Measurements from ENCODE around the gene PSAT1.
"Not testable (repeated sequence)": the region's sequence is repeated elsewhere in the genome, so short reads cannot be mapped to it uniquely, and the experiment has no call there.

Gene PSAT1

DNA sequence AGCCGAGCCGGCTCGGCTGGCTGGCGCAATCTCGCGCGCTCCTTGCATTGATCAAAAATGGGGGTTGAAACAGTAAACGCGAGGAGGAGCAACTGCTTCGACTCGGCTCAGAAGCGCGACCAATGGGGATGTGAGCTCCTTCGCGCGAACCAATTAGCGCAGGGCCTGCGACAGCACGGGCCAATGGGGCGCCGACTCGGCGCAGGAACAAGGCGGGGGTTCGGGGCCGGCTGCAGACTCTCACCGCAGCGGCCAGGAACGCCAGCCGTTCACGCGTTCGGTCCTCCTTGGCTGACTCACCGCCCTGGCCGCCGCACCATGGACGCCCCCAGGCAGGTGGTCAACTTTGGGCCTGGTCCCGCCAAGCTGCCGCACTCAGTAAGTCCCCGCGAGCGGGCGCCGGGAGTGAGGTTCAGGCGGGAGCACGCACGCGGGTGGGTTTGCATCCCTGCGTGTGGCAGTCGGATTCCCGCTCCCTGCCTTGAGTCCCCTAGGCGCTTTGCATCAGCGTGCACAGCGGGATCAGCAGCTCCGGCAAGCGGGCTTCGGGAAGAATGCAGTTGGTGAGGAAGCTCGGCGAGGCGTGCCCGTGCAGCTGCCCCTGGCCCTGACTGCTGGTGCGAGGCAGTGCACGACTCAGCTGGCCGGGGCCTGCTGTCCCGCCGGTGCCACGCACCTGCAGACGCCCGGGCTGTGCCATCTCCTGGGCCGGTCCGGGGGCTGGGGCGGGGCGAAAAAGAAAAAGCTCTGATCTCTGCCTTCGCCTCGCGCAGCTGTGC is at the start of gene PSAT1:
Gene PSAT1 (plus strand): TSS at position 233 of the 779 bp plus-strand sequence. CDS start 86 bp downstream, at position 319.
- peak; percentile 84 to 85 for DNase-seq (ENCODE audit: low read depth in 2 of 2)

DNA sequence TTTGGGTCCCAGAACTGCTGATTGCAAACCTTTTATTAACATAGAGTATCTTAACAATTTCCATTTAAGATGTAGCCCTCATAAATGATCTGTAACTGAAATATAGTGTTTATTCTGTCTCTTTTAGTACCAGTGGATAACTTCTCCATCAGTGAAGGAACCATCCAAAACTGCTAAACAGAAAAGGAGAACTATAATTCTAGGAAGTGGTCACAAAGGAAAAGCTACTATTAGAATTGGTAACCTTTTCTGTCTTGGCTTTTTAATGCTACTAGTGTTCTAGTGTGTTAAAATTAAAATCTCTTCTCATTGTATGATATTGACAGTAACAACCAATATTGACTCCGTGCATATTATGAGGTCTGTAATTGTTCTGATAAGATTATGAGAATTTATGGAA is 48.3 kb upstream of the PSAT1 start:
- DNase-seq (ENCODE audit: low read depth in 2 of 2) = no peak

DNA sequence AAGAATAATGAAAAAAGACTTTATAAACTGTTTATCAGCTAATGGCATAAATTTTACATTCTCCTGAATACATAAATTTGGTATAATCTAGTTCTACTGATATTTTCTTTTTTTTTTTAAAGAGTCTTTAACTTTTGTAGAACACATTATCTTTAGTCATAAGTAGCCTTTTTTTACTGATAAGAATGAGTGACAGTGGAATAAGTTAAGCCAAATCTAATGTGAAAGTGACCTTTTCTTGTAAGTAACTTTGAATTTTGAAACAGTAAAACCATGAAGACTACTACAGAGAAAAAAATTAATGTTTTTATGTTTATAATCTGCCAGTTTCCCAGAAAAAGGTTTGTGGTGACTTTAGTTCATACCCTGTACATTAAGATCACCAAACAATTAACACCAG is 47.4 kb upstream of the PSAT1 start:
- no peak for DNase-seq (ENCODE audit: low read depth in 2 of 2)

DNA sequence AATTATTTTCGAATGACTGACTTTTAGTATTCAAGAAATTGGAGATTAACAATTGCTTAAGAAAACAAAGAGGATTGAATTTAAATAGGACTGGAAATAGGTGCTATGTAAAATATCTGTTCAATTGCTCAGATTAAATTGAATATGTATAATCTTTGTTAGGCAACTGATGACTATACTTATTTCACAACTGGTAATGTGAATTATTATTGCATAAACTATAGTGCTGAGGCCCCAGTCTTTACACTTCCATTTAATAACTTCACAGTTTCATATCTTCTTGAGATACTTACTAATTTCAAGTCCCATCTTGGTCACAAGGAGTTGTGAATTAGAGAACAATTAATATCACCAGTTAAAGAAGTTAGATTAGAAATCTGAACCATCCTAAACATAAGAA is 44.3 kb upstream of the PSAT1 start:
- no peak for DNase-seq (ENCODE audit: low read depth in 2 of 2)

DNA sequence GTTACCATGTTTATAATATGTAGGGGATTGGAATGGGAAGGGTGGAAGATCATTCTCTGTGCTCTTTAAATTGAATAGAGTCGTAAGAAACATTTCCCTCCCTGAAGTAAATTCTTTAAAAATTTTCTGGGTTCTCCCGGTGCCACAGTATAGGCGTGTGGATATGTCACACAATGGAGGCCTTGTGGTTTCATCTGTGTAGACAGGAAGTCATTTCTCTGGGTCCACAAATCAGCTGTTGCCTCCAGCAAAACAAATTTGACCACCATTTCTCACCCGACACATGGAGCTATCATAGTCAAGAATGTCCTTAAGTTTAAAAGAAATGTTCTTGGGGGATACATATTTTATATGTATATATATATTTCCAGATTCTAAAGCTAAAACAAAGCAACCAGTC is 43.6 kb upstream of the PSAT1 start:
- no peak for DNase-seq (ENCODE audit: low read depth in 2 of 2)

DNA sequence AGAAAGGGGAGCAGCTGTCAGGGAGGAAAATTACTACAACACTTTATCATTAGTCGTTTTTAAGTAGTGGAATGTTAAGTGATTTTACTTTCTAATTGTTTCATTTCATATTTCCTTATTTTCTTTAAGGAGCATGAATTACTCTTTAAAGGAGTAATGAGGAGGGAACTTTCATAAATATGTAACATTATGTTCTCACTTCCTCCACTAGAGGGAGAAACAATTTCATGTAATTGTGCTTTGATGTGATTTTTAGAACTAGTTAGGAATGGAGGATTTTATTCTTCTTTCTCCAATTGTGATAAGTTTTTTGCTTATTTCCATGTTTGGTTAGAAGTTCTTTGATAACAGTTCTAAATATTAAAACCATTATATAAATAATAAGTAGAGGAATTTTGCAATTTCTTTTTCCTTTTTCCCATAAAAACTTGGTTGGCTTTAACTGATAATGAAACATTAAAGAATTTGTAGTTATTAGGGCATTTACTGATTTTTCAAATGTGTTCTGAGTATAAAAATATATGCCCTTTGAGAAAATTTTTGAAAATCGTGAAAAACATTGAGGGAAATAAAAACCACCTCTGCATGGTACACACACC is 35.4 kb upstream of the PSAT1 start:
- no peak for DNase-seq (ENCODE audit: low read depth in 2 of 2)

DNA sequence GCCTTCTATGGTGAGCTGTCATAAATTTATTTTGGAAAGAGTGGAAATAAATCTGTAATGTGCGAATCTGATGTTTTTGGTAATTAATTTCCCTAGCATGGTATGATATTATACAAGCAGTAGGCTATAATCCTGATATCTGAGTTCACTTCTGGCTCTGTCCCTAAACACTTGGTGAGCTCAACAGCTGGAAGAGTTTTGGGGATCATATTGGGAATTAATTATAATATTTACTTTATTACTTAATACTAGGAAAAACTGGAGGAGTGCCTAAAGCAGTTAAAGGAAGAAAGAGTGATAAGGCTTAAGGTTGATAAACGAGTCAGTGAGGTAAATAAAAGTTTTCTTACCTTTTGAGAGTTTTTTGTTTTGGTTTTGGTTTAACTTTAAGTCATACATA is 34.3 kb upstream of the PSAT1 start:
- DNase-seq (ENCODE audit: low read depth in 2 of 2) = no peak

DNA sequence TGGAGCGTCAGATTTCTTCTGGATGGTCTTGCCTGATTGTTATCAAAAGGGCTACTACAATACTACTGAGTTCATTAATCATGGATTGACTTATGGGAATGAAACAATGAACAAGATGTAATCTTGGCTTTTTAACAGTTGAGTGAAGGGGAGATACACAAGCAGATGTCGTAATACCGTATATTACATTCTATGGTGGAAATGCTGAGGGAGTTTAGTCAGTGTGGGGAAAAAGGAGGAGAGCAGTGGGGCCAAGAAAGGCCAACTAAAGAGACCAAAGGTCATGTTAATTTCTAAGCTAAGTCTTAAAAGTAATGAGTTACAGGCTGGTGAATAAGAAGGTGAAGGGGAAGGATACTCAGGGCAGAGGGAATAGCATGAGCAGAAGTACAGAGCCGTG is 29.0 kb upstream of the PSAT1 start:
- no peak for DNase-seq (ENCODE audit: low read depth in 2 of 2)

DNA sequence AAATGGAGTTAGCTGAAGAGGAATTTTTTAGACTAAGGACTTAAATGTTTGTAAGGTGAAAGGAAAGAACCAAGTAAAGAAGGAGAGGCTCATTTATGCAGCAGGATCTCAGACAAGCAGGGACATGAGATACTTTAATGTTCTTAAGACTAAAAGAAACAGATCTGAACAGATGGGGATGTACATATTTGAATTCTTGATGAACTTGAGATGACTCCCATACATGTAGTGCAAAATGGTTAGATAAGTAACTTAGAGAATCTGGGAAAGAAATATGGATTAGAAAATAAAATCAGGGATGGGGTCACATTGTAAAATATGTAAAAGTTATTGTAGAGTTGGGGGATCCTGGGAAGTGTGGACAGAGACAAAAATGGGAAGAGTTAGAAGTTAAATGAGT is 27.1 kb upstream of the PSAT1 start:
- DNase-seq (ENCODE audit: low read depth in 2 of 2) = no peak

DNA sequence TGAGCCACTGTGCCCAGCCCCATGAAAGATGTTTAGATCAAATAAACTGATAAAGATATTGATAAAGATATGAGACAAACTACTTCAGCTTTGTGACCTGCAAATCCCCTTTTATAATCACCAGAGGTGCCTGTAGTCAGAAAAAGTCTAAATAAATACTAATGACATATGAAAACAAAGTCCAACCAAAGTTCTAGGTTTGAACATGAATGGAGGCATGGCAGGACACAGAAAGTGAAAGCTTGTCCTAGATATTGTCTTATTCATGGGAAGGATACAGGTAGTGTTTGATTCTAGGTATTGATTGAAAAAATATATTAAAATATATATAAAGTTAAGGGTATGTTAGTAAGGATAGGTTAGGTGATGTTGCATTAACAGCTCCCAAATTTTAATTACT is 24.6 kb upstream of the PSAT1 start:
- DNase-seq (ENCODE audit: low read depth in 2 of 2) = no peak

DNA sequence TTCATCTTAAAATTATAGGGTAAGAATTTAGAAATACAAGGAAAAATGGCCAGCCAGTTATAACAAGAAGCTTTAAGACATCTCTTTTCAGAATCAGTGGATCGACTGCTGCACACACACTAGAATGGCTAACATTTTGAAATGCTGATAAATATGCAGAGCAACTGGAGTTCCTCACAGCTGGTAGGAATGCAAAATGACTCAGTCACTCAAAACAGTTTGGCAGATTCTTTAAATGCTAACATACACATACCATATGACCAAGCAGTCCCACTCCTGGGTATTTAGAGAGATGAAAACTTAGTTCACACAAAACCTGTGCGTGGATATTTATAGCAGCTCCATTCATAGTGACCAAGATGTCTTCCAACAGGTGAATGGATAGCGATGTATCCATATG is 23.2 kb upstream of the PSAT1 start:
- no peak for DNase-seq (ENCODE audit: low read depth in 2 of 2)

DNA sequence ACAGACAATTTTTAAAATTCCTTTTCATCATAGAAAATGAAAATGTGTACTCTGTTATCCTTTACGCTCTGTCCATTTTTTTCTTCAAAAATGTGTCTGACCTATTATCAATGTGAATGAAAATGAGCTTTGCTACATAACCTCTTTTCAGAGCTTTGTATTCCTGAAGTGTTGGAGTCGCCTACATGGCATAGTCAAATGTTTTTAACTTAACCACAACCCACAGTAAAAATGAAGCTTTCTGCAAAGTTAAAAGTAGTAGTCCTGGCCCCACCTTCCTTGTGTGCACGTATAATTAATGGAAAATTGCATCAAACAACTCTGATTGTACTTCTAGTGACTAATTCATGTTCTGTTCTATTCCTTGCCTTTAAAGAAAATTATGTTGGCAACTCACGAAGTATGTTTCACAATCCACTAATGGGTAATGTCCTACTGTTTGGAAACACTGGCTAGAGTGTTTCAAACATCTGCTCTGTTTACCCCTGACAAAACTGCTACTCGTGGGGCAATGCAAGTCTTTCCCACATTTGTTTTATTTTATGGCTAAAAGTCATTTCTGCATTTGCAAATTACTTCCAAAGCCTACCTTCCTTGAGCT is 18.6 kb upstream of the PSAT1 start:
- DNase-seq (ENCODE audit: low read depth in 2 of 2) = no peak

DNA sequence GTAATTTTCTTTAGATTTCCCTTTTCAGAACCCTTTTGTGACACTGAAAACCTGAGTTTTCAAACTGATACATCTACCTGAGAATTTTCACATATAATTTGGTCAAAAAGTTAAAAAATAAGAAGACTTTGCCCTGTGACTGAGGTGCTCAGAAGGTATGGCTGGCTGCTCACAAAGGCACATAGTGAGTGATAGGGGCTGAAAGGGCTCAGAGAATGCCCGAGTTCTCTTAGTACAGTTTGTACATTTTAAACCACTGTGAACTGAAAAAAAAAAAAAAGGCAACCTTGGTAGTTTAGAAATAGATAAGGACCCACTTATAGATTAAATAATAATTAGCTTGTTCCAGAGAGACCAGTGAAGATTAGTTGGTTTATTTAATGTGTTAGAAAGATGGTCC is 18.1 kb upstream of the PSAT1 start:
- DNase-seq (ENCODE audit: low read depth in 2 of 2) = no peak

DNA sequence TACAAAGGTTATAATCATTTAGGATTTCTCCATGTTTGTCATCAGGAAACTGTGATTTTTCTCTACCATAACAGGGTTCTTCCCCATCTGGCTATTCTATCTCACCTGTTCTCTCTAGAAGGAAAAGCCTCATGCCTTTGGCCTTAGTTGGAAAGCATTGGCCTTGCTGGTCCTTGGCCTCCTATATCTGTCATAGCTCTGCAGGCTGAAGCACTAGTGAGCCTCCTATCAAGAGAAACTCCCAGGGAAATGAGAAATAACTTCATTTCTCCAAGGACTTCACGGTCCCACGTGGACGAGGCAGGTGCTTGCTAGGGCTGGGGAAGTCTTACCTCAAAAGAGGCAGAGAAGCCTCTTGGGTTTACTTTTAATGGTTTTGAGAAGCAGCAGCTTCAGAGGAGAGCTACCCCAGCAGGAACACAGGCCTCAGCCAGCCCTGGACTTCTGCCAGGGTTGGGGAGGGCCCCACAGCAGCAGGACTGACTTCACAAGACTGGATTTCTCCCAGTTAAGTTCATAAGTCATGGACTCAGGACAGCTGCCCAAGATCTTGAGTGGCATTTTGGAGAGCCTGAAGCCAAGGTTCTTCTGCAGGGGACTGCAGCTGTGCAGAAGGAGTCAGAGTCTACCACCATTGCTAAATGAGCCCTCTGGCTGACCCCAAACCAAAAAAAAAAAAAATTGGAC is 15.8 kb upstream of the PSAT1 start:
- no peak for DNase-seq (ENCODE audit: low read depth in 2 of 2)

DNA sequence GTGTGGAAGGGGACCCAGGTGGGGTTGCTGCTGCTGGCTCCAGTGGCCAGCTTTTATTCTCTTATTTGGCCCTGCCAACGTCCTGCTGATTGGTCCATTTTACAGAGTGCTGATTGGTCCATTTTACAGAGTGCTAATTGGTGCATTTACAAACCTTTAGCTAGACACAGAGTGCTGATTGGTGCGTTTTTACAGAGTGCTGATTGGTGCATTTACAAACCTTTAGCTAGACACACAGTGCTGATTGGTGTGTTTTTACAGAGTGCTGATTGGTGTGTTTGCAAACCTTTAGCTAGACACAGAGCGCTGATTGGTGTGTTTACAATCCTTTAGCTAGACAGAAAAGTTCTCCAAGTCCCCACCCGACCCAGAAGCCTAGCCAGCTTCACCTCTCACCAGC is 12.7 kb upstream of the PSAT1 start:
- DNase-seq (ENCODE audit: low read depth in 2 of 2) = not testable (repeated sequence)

DNA sequence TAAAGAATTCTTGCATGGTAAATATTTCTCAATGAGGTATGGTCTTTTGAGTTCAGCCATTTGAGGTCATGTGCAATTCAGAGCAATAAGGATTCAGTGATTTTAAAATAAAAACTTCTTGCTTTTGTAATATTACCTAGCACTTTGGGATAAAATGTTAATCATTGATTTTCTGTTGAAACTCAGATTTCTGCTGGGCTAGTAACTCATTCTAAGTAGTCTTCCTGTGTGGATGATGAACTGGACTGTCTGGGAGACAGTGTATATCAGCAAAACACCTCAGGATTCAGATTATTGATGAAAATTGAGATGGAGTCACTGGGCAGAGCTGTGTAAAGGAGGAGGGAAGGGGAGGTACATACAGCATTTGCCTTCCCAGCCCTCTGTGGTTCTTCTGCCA is 10.8 kb upstream of the PSAT1 start:
- no peak for DNase-seq (ENCODE audit: low read depth in 2 of 2)

DNA sequence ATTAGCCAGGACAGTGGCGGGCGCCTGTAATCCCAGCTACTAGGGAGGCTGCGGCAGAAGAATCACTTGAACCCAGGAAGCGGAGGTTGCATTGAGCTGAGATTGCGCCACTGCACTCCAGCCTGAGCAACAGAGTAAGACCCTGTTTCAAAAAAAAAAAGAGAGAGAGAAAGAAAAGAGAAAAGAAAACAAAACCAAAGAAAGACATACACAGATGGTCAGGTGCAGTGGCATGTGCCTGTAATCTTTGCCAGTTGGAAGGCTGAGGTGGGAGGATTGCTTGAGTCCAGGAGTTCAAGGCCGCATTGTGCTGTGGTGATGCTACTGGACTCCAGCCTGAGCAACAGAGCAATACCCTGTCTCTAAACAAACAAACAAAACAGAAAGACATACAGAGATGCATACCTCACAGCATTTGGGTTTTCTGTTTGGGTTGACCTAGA is 10.0 kb upstream of the PSAT1 start:
- no peak for DNase-seq (ENCODE audit: low read depth in 2 of 2)

DNA sequence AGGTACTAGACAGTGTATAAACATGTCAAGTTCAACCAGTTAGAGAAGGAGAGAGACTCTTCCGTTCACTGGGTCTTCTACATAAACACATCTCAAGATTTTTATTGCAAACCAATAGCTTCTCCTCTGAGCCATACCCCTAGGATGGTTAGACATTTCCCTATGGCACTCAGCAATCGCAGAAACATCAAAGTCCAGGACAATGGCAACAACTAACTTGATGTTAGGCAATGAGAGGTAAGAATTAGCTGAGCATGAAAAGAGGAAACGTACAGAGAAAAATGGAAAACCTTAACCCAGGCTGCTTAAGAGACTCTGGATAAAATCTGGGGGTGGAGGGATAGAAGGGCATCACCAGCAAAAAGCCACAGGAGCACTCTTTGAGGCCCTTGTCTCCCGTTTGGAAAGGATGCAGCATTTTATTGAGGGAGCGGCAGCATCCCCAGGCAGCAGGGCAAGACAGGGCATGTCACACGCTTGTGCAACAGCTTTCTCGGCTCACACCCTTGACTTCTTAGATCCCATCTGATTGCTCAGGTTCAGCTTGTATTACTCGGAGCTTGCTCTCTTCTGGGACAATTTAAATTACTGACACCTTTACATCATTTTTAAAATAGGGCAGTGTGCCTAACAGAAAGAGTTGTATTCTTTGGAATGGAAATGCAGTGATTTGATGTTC is 8.6 kb upstream of the PSAT1 start:
- no peak for DNase-seq (ENCODE audit: low read depth in 2 of 2)

DNA sequence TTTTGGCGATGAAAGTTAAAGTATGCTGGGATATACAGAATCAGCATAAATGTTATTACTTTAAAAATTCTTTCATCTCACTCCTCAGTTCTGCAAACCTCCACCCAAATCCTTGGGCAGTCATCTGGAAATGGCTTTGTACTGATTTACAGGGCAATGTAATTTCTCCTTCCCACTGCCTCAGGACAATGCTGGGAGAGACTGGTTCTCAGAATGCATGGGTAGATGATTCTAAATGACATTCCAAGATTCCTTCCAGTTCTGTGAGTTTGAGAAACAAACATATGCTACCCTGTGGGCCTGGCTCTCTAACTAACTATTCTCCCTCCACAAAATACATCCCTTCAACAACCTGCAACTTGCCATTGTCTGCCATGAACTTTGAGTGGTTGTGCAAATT is 7.5 kb upstream of the PSAT1 start:
- no peak for DNase-seq (ENCODE audit: low read depth in 2 of 2)

DNA sequence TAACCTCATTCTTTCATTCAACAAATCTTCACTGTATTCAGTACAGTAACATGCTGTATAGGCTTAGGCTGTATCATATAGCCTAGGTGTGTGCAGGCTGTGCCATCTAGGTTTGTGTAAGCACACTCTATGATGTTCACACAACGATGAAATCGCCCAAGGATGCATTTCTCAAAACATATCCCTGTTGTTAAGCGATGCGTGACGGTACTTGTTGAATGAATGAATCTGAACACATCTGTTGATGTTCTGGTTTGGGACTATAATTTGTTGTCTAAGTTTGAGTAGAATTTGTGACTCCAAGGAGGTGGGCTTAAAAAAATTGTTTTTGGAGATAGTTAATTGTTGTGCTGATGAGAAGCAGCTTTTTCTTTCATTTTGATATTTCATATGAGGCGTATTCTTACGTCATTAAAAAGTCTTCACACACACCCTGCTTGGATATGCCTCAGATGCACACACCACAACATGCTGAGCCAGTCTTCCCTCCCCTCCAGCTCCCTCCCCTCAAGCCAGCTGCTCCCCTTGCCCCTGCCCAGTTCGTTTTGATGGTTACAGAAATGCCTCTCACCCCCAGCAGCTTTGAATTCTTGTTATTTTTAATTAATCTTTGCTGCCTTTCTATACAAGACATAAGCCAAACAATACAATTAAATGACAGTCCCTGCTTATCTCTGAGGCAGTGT is 5.5 kb upstream of the PSAT1 start:
- no peak for DNase-seq (ENCODE audit: low read depth in 2 of 2)

DNA sequence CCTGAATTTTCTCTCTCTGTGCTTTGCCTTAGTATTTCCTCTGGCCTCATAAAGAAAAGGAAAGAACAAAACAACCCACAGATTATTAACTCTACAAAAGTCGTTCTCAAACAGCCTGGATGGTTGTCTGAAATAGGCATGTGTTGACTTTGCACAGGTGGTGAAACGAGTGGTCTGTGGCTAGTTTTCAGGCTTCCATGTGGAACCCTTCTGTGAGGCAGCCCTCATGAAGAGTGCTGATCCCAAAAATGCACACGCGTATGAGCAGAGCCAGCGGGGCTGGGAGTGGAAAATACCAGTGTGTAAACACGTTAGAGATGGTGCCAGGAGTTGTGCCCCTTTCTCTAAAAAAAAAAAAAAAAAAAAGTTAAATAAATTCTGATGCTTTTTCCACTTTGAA is 4.9 kb upstream of the PSAT1 start:
- no peak for DNase-seq (ENCODE audit: low read depth in 2 of 2)

All from stimulated activated CD4-positive, alpha-beta T cell treated with anti-CD3 and anti-CD28 coated beads, Interleukin-12 subunit alpha, Interleukin-12 subunit beta, amount 100 ng/mL, for 24 hours (primary cell).